Measurements from ENCODE around the gene LTBP1. TPM values are rescaled to one million over a fixed set of nuclear protein-coding genes. Genes with fewer than 3 reads are reported as not detected.

Gene LTBP1
- total RNA-seq, 2 donors from 2014 or later, result 19.4 to 23.1 TPM

GRCh38 chr2:32991091-32991845 lies 44.5 kb downstream of the LTBP1 start:
- Histone ChIP-seq H3K27me3 (no peaks in the 10 kb centered on the region), H3K4me3 (no peak overlapping the region), H3K9me3 (no peaks in the 10 kb centered on the region), H3K4me1 (no peaks in the 10 kb centered on the region), H3K36me3 (no peaks in the 10 kb centered on the region), H3K27ac (no peak overlapping the region), H3K9ac (ENCODE audit: low read depth in 2 of 2, low read length in 2 of 2) (no peak overlapping the region)
- no peak for DNase-seq
- TF ChIP-seq, protein P1, sequence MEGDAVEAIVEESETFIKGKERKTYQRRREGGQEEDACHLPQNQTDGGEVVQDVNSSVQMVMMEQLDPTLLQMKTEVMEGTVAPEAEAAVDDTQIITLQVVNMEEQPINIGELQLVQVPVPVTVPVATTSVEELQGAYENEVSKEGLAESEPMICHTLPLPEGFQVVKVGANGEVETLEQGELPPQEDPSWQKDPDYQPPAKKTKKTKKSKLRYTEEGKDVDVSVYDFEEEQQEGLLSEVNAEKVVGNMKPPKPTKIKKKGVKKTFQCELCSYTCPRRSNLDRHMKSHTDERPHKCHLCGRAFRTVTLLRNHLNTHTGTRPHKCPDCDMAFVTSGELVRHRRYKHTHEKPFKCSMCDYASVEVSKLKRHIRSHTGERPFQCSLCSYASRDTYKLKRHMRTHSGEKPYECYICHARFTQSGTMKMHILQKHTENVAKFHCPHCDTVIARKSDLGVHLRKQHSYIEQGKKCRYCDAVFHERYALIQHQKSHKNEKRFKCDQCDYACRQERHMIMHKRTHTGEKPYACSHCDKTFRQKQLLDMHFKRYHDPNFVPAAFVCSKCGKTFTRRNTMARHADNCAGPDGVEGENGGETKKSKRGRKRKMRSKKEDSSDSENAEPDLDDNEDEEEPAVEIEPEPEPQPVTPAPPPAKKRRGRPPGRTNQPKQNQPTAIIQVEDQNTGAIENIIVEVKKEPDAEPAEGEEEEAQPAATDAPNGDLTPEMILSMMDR (IDR thresholded peaks at IDR 0.05), result no peak
- intact Hi-C loops (cut with DNase I), result no loop called here

- H3K4me1 ChIP-seq, result no peaks in the 10 kb centered on the region
- H3K27me3 ChIP-seq, result no peaks in the 10 kb centered on the region
- no peaks in the 10 kb centered on the region for H3K36me3 ChIP-seq
- H3K9me3 ChIP-seq, result no peaks in the 10 kb centered on the region
- H3K9ac ChIP-seq (ENCODE audit: low read depth in 2 of 2, low read length in 2 of 2), result no peak overlapping the region
- no peak for DNase-seq
- intact Hi-C loops (cut with DNase I), result no loop called here
- TF ChIP-seq, protein P1 (IDR thresholded peaks at IDR 0.05), result no peak
- no peak overlapping the region for H3K27ac ChIP-seq
- no peak overlapping the region for H3K4me3 ChIP-seq
Measured at GRCh38 chr2:32993005-32993539, 46.3 kb downstream of the LTBP1 start.

- Histone ChIP-seq H3K4me3 (no peak overlapping the region), H3K9ac (ENCODE audit: low read depth in 2 of 2, low read length in 2 of 2) (no peak overlapping the region), H3K4me1 (no peaks in the 10 kb centered on the region), H3K27ac (no peak overlapping the region), H3K36me3 (no peaks in the 10 kb centered on the region), H3K9me3 (no peaks in the 10 kb centered on the region), H3K27me3 (no peaks in the 10 kb centered on the region)
- intact Hi-C loops (cut with DNase I), result no loop called here
- no peak for DNase-seq
- TF ChIP-seq, protein P1 (IDR thresholded peaks at IDR 0.05), result no peak
Measured at GRCh38 chr2:32997705-32998104, 51.0 kb downstream of the LTBP1 start.

GRCh38 chr2:33000986-33001385 lies 54.2 kb downstream of the LTBP1 start:
- no peak overlapping the region for H3K4me3 ChIP-seq
- H3K4me1 ChIP-seq, result no peaks in the 10 kb centered on the region
- no peaks in the 10 kb centered on the region for H3K36me3 ChIP-seq
- TF ChIP-seq, protein P1 (IDR thresholded peaks at IDR 0.05), result no peak
- H3K9ac ChIP-seq (ENCODE audit: low read depth in 2 of 2, low read length in 2 of 2), result no peak overlapping the region
- H3K27me3 ChIP-seq, result no peaks in the 10 kb centered on the region
- intact Hi-C loops (cut with DNase I), result no loop called here
- DNase-seq, result no peak
- no peaks in the 10 kb centered on the region for H3K9me3 ChIP-seq
- no peak overlapping the region for H3K27ac ChIP-seq

DNA sequence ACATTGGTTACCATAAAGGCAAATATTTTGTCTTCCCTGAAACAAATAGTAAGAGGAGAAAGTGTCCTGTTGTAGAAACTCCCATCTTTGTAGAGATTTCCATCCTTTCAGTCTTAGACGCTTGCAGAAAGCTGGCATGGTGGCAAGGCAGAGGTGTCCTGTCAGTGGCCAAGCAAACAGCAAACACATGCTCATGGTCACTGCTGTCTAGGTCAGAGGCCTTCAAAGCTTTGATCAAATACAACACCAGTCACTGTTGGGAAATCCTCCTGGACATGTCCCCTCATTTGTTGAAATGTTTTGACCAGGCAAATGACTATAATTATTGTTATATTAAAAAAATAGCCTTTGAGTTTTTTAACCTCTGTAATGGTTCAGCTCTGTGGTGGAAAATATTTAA lies 55.1 kb downstream of the LTBP1 start:
- no peak overlapping the region for H3K27ac ChIP-seq
- no peaks in the 10 kb centered on the region for H3K36me3 ChIP-seq
- no peaks in the 10 kb centered on the region for H3K27me3 ChIP-seq
- no peaks in the 10 kb centered on the region for H3K4me1 ChIP-seq
- H3K4me3 ChIP-seq, result no peak overlapping the region
- H3K9ac ChIP-seq (ENCODE audit: low read depth in 2 of 2, low read length in 2 of 2), result no peak overlapping the region
- H3K9me3 ChIP-seq, result no peaks in the 10 kb centered on the region
- TF ChIP-seq, protein P1 (IDR thresholded peaks at IDR 0.05), result no peak
- DNase-seq, result no peak
- intact Hi-C loops (cut with DNase I), result no loop called here
